Muscle of leg (tissue), 11 donors: ENCODE data around the gene SPATA6. TPM values are rescaled to one million over a fixed set of nuclear protein-coding genes. Genes with fewer than 3 reads are reported as not detected.
A peak's percentile ranks its signal among the peaks of the same experiment; 100 is the strongest.
"Not testable (repeated sequence)": the region's sequence is repeated elsewhere in the genome, so short reads cannot be mapped to it uniquely, and the experiment has no call there.

Experiments used
- DNase-seq: peaks from one replicate; pipeline ENCODE4 v3.0.0; 2013
- H3K27ac ChIP-seq: one replicate; pipeline ENCODE4 v1.5.1; 2013; ENCODE audit warnings: mild to moderate bottlenecking, low read length, control low read depth
- H3K27me3 ChIP-seq: one replicate; pipeline ENCODE4 v1.6.1; 2013; ENCODE audit warnings: low read length; ENCODE audit not compliant: control insufficient read depth, insufficient read depth
- H3K36me3 ChIP-seq: one replicate; pipeline ENCODE4 v1.6.1; 2013; ENCODE audit warnings: low read length; ENCODE audit not compliant: control insufficient read depth, insufficient read depth
- H3K4me1 ChIP-seq: one replicate; pipeline ENCODE4 v1.6.1; 2013; ENCODE audit warnings: low read length; ENCODE audit not compliant: control insufficient read depth, insufficient read depth
- H3K4me3 ChIP-seq: one replicate; pipeline ENCODE4 v1.5.1; 2013; ENCODE audit warnings: low read length, control low read depth
- H3K9me3 ChIP-seq: replicated peaks from 2 replicates; pipeline ENCODE4 v1.6.1; 2013; ENCODE audit warnings: low read depth, low read length; ENCODE audit not compliant: control insufficient read depth
- WGBS: methylation state at CpG from one replicate; pipeline ENCODE4 v1.1.5; 2013; ENCODE audit warnings: missing lambda C conversion rate; ENCODE audit not compliant: insufficient coverage; 5-methylcytosine and 5-hydroxymethylcytosine counted together
- polyA plus RNA-seq, 8 donors: library from polyadenylated mRNA; unstranded; fragments of 120-200 nt; gene quantifications; one replicate each; pipeline versions ENCODE4 v1.2.1 to v1.2.3, GENCODE V29; 2013; ENCODE audit warnings: inconsistent platforms in 1 of 8, low replicate concordance in 1 of 8; ENCODE audit not compliant: insufficient read length in 8 of 8, insufficient read depth in 1 of 8
- total RNA-seq: library from RNA; stranded (reverse); fragments of 120-200 nt; gene quantifications from one replicate; pipeline ENCODE4 v1.2.4, GENCODE V29; 2013

Gene SPATA6
- total and polyA plus RNA-seq, 9 donors = 8.9 to 20.6 (median 11.8) TPM

DNA sequence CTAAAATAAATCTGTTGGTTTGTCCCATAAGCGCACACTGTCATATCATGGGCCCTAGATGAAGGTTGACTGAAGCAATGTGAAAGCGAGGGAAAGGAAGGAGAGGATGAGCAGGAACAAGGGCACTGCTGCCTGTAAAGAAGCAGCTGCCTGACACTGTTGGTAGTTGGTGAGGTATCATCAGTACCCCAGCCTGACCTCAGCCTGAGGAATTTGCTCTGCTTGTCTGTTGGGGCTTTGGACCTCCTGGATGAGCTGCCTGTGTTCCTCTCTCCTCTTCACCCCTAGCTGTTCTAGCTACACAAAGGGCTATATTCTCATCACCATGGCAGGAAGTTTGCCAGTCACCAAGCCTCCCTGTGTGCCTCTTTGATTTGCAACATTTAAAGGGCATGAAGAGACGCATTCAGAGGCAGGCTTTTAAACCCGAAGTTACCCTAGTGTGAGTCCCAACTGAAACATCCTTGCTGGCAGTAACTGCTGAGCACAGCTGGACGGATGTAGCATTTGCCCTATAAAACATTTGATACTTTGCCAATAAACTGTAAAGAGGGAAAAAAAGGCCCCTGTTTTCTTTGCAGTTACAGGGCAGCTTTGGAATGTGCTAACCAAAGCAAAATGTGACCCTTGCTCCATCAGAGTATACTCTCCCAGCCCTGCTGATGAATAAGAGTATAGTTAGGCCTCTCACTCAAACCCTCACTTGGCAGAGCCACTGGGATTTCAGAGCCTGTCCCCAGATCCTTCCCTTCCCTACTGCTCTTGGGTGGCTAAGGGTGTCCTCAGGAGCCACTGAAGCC lies 22.2 kb upstream of the SPATA6 start:
- peak; percentile 91 for DNase-seq
- H3K36me3 ChIP-seq = no peaks in the 10 kb centered on the region
- 46% methylated on average over 3 of the region's 5 CpGs for WGBS
- H3K9me3 ChIP-seq = no peaks in the 10 kb centered on the region
- H3K27ac ChIP-seq = peak overlapping the region; percentile 85
- H3K27me3 ChIP-seq = no peaks in the 10 kb centered on the region
- H3K4me3 ChIP-seq = no peak overlapping the region
- peaks cover 42% of the 10 kb centered on the region for H3K4me1 ChIP-seq

DNA sequence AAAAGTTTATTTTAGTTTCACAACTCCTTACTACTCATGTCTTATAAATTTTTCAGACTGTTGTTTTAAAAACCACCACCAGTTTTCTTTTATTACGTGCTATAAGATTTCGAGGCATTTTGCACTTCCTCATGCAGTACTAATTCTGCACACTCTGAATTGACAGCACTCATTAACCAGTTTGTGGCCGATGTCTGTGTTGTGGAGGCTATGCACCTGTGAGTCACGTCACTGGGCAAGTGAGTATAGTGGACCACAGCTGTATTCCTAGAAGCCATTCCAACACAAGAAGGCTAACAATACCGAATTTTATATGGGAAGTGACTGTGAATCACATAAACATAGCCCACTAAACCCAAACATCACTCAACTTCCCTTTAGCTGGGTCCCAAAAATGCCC lies 21.0 kb upstream of the SPATA6 start:
- H3K4me1 ChIP-seq = peaks cover 39% of the 10 kb centered on the region
- no peaks in the 10 kb centered on the region for H3K27me3 ChIP-seq
- 100% methylated on average over 1 of the region's 5 CpGs for WGBS
- peak overlapping the region; percentile 85 for H3K27ac ChIP-seq
- no peaks in the 10 kb centered on the region for H3K36me3 ChIP-seq
- H3K4me3 ChIP-seq = no peak overlapping the region
- no peaks in the 10 kb centered on the region for H3K9me3 ChIP-seq
- peak; percentile 57 for DNase-seq

DNA sequence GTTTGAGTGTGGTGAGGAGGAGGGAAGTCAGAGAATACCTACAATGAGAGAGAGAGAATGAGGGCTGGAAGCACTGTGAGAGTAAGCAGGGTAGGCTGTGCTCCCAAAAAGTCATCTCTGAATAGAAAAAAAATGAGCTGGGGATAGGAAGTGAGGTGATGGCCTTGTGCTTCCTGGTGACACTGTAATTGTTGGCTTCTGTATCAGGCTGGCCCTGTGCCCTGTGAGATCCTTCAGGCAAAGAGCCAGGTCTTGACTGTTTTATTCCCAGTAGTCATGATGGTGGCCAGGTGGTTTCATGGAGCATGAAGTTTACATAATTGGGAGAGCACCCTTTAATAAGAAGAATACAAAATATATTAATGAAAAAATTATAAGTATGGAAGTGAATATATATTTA lies 20.4 kb upstream of the SPATA6 start:
- Histone ChIP-seq H3K27ac (peak overlapping the region; percentile 75), H3K27me3 (no peaks in the 10 kb centered on the region), H3K9me3 (no peaks in the 10 kb centered on the region), H3K36me3 (no peaks in the 10 kb centered on the region), H3K4me3 (no peak overlapping the region), H3K4me1 (peaks cover 38% of the 10 kb centered on the region)
- peak; percentile 51 for DNase-seq

DNA sequence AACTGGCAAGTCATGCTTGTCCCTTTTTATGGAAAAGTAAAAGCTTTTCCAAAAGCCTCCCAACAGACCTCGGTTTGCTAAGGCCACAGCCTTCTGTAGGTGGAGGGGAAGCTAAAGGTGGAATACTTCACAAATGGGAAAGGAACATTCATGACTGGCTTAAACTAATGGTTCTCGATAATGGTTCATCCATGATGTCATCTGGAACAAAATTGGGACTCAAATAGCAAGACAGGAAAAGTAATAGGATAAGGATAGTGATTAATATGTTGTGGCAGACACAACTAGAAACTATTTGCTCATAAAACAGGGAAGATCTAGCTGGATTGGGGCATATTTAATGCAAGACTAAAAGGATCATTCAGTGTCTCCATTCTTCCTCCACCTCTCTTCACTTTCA lies 16.7 kb upstream of the SPATA6 start:
- Histone ChIP-seq H3K36me3 (no peaks in the 10 kb centered on the region), H3K4me3 (no peak overlapping the region), H3K27ac (no peak overlapping the region), H3K27me3 (no peaks in the 10 kb centered on the region), H3K9me3 (no peaks in the 10 kb centered on the region), H3K4me1 (peaks cover 16% of the 10 kb centered on the region)
- 80% methylated on average over 2 of the region's 2 CpGs for WGBS
- no peak for DNase-seq

DNA sequence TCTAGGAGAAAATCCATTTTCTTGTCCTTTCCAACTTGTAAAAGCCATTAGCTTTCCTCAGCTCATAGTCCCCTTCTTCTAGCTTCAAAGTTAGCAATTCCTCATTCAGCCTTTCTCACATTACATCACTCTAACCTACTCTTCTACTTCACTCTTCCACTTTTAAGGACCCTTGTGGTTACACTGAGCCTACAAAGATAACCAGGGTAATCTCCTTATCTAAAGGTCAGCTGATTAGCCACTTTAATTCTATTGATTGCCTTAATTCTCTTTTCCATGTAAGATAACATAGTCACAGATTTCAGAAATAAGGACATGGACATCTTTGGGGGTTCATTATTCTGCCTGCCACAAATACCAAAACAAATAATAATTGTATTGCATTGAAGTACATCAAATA lies 8.5 kb upstream of the SPATA6 start:
- Histone ChIP-seq H3K27ac (no peak overlapping the region), H3K36me3 (no peaks in the 10 kb centered on the region), H3K4me3 (no peak overlapping the region), H3K27me3 (no peaks in the 10 kb centered on the region), H3K9me3 (peaks cover 2% of the 10 kb centered on the region), H3K4me1 (no peaks in the 10 kb centered on the region)
- DNase-seq = no peak

DNA sequence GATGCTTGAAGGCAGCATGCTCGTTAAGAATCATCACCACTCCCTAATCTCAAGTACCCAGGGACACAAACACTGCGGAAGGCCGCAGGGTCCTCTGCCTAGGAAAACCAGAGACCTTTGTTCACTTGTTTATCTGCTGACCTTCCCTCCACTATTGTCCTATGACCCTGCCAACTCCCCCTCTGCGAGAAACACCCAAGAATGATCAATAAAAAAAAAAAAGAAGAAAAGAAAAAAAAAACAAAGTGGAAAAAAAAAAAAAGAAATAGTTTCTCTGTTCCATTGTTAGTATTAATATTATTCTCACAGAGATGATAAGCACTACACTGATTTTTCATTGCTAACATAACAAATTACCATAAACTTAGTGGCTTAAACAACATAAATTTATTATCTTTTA lies 8.0 kb upstream of the SPATA6 start:
- no CpG with 5 or more reads among the region's 4 CpGs for WGBS
- H3K4me3 ChIP-seq, H3K9me3 ChIP-seq, H3K27ac ChIP-seq, H3K27me3 ChIP-seq, H3K4me1 ChIP-seq, H3K36me3 ChIP-seq, DNase-seq: not testable (repeated sequence)

DNA sequence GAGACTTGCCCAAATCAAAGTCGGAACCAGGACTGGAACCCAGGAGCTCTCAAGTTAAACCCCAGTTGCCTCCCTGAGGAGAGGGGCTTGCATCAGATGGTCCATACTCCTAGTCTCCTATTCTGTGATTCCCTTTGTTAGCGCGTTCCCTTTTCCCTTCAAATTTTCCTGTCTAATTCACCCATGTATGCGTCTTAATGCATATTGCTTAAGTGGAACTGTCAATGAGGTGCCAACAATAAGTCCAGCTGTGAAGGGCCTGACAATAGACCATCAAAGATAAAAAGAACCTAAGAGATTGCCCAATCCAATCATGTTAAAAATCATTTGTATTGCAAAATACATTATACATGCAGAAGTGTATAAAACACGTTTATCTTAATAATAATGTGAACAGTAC lies 634 bp upstream of the SPATA6 start:
- H3K27ac ChIP-seq = peak overlapping the region; percentile 94
- WGBS = 20% methylated on average over 2 of the region's 5 CpGs
- peaks cover 17% of the 10 kb centered on the region for H3K4me1 ChIP-seq

DNA sequence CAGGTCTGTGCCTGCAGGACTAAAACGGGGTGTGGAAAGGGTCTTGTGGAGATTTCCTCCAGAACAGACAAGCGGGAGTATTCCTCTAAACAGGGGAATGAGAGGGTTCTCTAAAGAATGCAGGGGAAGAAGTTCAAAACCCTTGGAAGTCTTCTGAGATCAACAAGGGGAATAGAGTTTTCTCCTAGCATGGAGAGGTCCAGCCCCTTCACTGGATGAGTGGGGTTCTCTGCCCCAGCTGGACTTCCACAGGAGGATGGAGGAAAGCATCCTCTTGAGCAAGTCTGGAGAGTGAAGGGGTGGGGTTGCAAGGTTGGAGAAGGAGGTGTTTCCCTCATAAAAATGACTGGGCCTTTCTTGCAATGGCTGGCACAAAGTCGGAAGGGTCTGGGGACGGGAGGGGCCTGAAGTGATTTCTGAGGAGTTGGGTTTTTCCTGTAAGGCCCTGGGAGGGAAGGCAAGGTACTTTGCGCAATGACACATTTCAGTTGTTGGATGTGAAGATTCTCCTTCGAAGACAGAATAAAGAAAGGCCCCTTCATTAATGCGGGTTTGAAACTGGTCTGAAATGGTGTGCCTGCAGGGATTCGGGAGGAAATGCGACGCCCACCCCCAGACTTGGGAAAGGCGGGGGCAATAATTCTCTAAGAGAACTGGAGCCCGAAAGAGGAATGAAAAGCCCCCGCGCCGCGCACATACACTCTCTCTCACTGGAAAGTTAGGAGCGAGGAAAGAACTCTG lies 884 bp downstream of the SPATA6 start:
- Histone ChIP-seq H3K27me3 (no peaks in the 10 kb centered on the region), H3K4me1 (peaks cover 17% of the 10 kb centered on the region), H3K9me3 (peaks cover 3% of the 10 kb centered on the region), H3K4me3 (peak overlapping the region; percentile 86), H3K27ac (peak overlapping the region; percentile 97), H3K36me3 (no peaks in the 10 kb centered on the region)
- 5% methylated on average over 8 of the region's 17 CpGs for WGBS
- DNase-seq = peak; percentile 35

More for the DNA sequence above, 634 bp upstream of the SPATA6 start:
- Histone ChIP-seq H3K4me3 (peak overlapping the region; percentile 86), H3K27me3 (no peaks in the 10 kb centered on the region), H3K36me3 (no peaks in the 10 kb centered on the region), H3K9me3 (peaks cover 3% of the 10 kb centered on the region)
- no peak for DNase-seq

DNA sequence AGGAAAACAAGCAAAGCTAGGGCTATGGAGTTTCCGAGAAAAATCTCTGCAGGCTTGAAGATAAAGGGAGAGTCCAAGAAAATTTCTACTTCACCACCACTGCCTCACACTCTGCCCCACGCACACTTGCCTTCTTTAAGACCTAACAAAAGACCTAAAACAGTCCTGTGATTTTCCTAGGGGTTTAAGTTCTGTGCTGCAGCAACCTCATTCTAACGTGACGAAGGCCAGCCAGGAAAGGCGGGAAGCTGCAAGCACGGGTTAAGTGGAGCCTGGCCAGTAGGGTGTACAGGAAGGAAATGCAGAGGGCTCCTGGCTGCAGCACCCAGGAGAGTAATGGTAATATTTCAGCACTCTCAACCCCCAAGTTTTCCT lies 1.5 kb downstream of the SPATA6 start:
- Histone ChIP-seq H3K27ac (peak overlapping the region; percentile 97), H3K36me3 (no peaks in the 10 kb centered on the region), H3K27me3 (no peaks in the 10 kb centered on the region), H3K4me1 (peaks cover 17% of the 10 kb centered on the region), H3K4me3 (peak overlapping the region; percentile 86), H3K9me3 (peaks cover 1% of the 10 kb centered on the region)
- no CpG with 5 or more reads among the region's 6 CpGs for WGBS
- DNase-seq = peak; percentile 86

DNA sequence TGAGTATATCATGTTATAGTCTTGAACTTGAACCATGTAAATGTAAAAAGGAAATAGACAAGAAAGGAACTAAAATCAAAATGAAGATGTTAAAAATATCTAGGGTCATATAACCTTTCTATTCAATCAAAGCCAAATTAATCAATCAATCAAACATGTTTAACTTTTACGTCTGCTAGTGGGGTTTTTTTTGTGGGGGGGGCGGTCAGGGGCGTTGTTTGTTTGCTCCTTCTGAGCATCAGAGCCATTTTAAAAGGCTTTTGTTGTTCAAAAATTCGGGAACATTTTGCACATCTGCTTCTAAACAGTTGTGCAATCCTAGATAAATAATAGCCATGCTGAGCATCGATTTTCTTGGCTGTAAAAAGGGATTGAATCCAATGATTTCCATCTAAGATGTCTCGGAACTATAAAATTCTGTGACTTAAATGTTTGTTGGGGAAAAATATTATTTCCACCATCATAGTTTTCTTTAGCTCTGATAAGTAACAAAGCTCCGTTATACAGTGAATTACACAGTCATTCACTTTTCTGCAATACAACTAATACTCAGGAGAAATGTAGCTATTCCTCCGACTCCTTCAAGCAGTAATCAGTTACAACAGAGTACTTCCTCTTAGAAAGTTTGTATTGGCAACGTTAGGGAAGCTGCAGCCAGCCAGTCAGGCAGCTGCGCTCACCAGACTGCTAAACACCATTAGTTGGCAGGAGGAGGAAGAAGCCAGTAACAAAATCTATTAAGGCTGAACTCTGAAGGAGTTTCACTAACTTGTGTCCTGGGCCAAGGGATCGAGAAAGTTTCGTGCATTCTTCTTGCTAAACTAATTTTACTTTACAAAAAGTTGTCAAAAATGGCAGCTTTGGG lies 2.2 kb downstream of the SPATA6 start:
- WGBS = 8% methylated on average over 2 of the region's 12 CpGs
- no peaks in the 10 kb centered on the region for H3K27me3 ChIP-seq

More for the DNA sequence above, 2.2 kb downstream of the SPATA6 start:
- peak; percentile 94 for DNase-seq
- H3K9me3 ChIP-seq = no peaks in the 10 kb centered on the region
- H3K27ac ChIP-seq = peak overlapping the region; percentile 97
- no peaks in the 10 kb centered on the region for H3K36me3 ChIP-seq
- peak overlapping the region; percentile 86 for H3K4me3 ChIP-seq
- H3K4me1 ChIP-seq = peaks cover 17% of the 10 kb centered on the region
